Heart left ventricle (tissue), 13 donors: Measurements from ENCODE around the gene TIMM29.

Source experiments
- POLR2A ChIP-seq, 2 donors: fragments of 450-650 bp; IDR thresholded peaks; one replicate each; pipeline ENCODE4 v1.6.1; 2017; ENCODE audit warnings: antibody characterized with exemption in 2 of 2, mild to moderate bottlenecking in 2 of 2, moderate library complexity in 2 of 2
- TF ChIP-seq, protein P1 (sequence below), 12 donors: fragments of 200-600 bp; sonication (generic) in 4 of 12; IDR thresholded peaks; one replicate each; pipeline versions ENCODE4 v1.5.0 to v1.8.0; 2018 to 2022; ENCODE audit warnings: antibody characterized with exemption in 12 of 12, mild to moderate bottlenecking in 5 of 12
- donor health status: ischemic (EF 13 %, LVEDD 7.1; RV severe dilation, severe dysfunction).
- donor health status: DM: no; HTN: yes; CAD: no.
- donor health status: DM: no; HTN: no; CAD: no.
- donor health status: ischemic (EF 25% LVEDD 6.9; RV normal size, moderate dysfunction).
- donor health status: ischemic (EF 25% LVEDD 5.7; RV mildly dilated, moderate dysfunction).
- donor health status: ischemic (EF 35%, LVEDD 5.7; RV mildly dilated, moderate dysfunction).
- donor health status: nonischemic (EF 11% LVEDD 7.7; RV severe dilation, severe dysfunction).
- donor health status: DM: yes; HTN: yes; CAD: no.
- donor health status: PGD.
- donor health status: ischemic (EF 29% LVEDD 5.4; RV normal size, mild dysfunction).
- donor health status: nonischemic (EF 23%, LVEDD 6.1; RV moderate dilation, normal function).

DNA sequence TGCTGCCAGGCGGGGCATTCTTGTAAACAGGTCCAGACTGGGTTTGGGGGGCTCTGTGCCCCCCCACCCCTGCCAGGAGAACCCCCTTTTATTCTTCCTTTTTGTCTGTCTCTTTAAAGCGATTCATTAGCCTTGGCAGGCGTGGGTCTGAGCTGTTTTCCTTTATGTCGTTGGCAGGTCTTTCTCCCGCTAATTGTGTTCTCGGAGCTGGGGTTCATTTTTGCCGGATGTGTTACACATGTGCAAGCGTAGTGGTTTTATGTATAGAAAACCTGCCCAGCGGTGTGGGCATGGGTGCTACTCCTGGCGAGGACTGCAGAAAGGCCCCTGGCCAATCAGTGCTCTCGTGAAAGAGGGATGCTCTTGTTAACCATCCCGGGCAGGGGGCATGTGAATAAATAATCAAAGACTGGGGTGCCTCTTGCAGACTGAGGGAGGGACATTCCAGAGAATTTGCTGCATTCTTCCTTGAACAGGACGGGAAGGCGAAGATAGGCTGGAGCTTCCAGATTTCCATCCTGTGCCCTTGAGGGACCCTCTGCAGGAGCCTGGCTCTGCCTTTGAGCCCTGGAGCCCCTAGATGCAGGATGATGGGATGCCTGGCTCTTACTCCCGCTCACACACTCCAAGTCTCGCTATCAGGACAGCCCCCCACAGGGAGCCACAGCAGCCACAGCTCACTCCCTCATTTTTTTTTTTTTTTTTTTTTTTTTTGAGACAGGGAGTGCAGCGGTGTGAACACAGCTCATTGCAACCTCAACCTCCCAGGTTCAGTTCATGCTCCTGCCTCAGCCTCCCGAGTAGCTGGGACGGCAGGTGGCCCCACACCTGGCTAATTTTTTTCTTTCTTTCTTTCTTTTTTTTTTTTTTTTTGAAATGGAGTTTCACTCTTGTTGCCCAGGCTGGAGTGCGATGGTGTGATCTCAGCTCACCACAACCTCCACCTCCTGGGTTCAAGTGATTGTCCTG is 43.1 kb upstream of the TIMM29 start:
- no peak for TF ChIP-seq POLR2A (IDR thresholded peaks at IDR 0.05)
- TF ChIP-seq, protein P1, sequence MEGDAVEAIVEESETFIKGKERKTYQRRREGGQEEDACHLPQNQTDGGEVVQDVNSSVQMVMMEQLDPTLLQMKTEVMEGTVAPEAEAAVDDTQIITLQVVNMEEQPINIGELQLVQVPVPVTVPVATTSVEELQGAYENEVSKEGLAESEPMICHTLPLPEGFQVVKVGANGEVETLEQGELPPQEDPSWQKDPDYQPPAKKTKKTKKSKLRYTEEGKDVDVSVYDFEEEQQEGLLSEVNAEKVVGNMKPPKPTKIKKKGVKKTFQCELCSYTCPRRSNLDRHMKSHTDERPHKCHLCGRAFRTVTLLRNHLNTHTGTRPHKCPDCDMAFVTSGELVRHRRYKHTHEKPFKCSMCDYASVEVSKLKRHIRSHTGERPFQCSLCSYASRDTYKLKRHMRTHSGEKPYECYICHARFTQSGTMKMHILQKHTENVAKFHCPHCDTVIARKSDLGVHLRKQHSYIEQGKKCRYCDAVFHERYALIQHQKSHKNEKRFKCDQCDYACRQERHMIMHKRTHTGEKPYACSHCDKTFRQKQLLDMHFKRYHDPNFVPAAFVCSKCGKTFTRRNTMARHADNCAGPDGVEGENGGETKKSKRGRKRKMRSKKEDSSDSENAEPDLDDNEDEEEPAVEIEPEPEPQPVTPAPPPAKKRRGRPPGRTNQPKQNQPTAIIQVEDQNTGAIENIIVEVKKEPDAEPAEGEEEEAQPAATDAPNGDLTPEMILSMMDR (IDR thresholded peaks at IDR 0.05), result no peak
